Bone marrow (tissue), 2 donors: ENCODE results near the gene ADGRA1.
"Not testable (repeated sequence)": the region's sequence is repeated elsewhere in the genome, so short reads cannot be mapped to it uniquely, and the experiment has no call there.

Experiments used
- DNase-seq, 2 donors: peaks; one replicate each; lab custom pipeline; 2025; lab: John Stamatoyannopoulos, UW

Gene ADGRA1

GRCh38 chr10:133143546-133143945 lies 55.8 kb downstream of the ADGRA1 start:
- DNase-seq: no peak

- DNase-seq: no peak
These were observed 57.0 kb downstream of the ADGRA1 start for GRCh38 chr10:133144771-133145170.

- no peak for DNase-seq
These were observed 62.5 kb downstream of the ADGRA1 start for GRCh38 chr10:133150226-133150625.

- DNase-seq: no peak
These were observed 62.9 kb downstream of the ADGRA1 start for GRCh38 chr10:133150656-133151055.

- DNase-seq: not testable (repeated sequence)
These were observed 63.3 kb downstream of the ADGRA1 start for GRCh38 chr10:133151071-133151470.

GRCh38 chr10:133151543-133151972 lies 63.8 kb downstream of the ADGRA1 start:
- DNase-seq: no peak

- DNase-seq: no peak
These were observed 66.7 kb downstream of the ADGRA1 start for GRCh38 chr10:133154411-133154810.

- no peak for DNase-seq
These were observed 67.5 kb downstream of the ADGRA1 start for GRCh38 chr10:133154996-133155778.

- DNase-seq: no peak
These were observed 69.2 kb downstream of the ADGRA1 start for GRCh38 chr10:133156674-133157579.

GRCh38 chr10:133157662-133158436 lies 70.1 kb downstream of the ADGRA1 start:
- no peak for DNase-seq

- DNase-seq: no peak
These were observed 70.7 kb downstream of the ADGRA1 start for GRCh38 chr10:133158437-133158755.

GRCh38 chr10:133158756-133159610 lies 71.3 kb downstream of the ADGRA1 start:
- no peak for DNase-seq

GRCh38 chr10:133159611-133159949 lies 71.9 kb downstream of the ADGRA1 start:
- no peak for DNase-seq

- no peak for DNase-seq
These were observed 72.5 kb downstream of the ADGRA1 start, which contains the start of gene KNDC1 for GRCh38 chr10:133159950-133160825. TSS of gene KNDC1 (plus strand) at chr10:133160219. CDS start at chr10:133160468, 249 bp downstream.

GRCh38 chr10:133160826-133161471 lies 73.2 kb downstream of the ADGRA1 start:
- no peak for DNase-seq

GRCh38 chr10:133161486-133162109 lies 73.9 kb downstream of the ADGRA1 start:
- DNase-seq: no peak

- DNase-seq: no peak
These were observed 74.6 kb downstream of the ADGRA1 start for GRCh38 chr10:133162178-133162909.
